ENCODE results near the gene OAS1. TPM values are rescaled to one million over a fixed set of nuclear protein-coding genes. Genes with fewer than 3 reads are reported as not detected.

Gene OAS1
- total RNA-seq, 1 donor = 0.86 TPM

DNA sequence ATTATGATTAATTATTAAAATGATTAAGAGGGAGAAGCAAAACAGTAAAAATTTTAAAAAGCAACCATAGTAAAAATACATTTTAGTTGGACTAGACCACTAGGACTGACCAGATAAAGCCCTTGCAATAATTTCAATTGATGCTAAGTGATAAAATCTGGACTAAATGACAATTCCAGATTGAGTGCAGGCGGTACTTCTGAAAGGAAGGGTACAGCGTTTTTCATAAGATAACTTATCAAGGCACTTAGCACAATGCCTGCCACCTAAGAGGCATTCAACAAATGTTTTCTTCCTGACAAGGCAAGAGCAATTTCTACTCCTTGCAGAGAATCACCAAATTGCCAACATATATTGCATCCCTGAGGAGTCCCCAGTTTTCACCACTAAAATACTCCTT lies 37.7 kb upstream of the OAS1 start:
- TF ChIP-seq, protein P1, sequence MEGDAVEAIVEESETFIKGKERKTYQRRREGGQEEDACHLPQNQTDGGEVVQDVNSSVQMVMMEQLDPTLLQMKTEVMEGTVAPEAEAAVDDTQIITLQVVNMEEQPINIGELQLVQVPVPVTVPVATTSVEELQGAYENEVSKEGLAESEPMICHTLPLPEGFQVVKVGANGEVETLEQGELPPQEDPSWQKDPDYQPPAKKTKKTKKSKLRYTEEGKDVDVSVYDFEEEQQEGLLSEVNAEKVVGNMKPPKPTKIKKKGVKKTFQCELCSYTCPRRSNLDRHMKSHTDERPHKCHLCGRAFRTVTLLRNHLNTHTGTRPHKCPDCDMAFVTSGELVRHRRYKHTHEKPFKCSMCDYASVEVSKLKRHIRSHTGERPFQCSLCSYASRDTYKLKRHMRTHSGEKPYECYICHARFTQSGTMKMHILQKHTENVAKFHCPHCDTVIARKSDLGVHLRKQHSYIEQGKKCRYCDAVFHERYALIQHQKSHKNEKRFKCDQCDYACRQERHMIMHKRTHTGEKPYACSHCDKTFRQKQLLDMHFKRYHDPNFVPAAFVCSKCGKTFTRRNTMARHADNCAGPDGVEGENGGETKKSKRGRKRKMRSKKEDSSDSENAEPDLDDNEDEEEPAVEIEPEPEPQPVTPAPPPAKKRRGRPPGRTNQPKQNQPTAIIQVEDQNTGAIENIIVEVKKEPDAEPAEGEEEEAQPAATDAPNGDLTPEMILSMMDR (IDR thresholded peaks at IDR 0.05; ENCODE audit: insufficient read depth, low read depth, low read length) = no peak
- H3K4me3 ChIP-seq (ENCODE audit: low read depth, low read length) = no peak overlapping the region
- no peak for DNase-seq (ENCODE audit: low read depth)

DNA sequence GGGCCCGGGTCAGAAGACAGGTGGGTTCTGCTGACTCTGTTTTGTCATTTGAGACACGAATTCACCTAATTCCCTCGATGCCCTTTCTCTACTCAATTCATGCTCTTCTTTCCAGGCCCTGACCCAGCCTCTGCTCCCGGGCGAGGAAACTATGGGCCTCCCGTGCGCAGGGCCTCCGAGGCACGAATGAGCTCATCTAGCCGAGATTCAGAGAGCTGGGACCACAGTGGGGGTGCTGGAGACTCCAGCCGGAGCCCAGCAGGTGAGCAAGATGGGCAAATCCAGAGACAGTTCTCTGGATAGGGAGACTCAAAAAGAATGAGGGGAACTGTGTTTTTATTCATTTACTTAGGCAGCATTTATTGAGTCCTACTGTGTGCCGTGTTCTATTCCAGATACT lies 37.0 kb upstream of the OAS1 start:
- DNase-seq (ENCODE audit: low read depth) = no peak
- TF ChIP-seq, protein P1 (IDR thresholded peaks at IDR 0.05; ENCODE audit: insufficient read depth, low read depth, low read length) = no peak

DNA sequence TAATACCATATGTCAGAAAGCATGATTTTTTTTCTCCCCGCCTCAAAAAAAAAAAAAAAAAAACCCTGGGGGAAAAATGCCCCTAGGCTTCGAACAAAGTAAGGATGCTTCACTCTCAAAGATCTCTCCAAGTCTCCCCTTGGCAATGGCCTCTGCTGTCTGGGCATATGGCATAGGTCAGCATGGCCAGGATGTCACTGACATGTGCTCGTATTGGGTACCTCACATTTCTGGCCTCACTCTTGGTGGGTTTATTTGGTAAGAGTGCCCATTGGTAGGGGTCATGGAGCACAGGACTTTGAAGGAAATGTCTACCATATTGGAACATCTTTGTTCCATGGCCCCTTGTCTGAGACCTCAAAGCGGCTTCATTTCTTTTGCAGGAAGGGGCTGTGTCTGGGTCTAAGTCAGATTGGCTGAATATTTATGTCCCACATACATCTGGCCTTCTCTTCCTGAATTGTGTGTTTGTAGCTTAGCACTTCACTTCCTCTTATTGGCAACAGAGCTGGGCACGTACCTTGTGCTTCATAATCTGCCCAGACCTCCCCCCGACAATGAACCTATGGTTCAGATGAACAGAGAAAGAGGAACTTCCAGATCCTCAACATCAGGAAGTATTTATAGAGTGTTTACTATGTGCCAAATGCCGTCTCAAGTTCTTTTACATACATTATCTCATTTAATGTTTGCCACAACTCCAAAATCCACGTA lies 36.3 kb upstream of the OAS1 start:
- no peak overlapping the region for H3K4me3 ChIP-seq (ENCODE audit: low read depth, low read length)
- TF ChIP-seq, protein P1 (IDR thresholded peaks at IDR 0.05; ENCODE audit: insufficient read depth, low read depth, low read length) = no peak
- DNase-seq (ENCODE audit: low read depth) = no peak

More for the DNA sequence above, 37.0 kb upstream of the OAS1 start:
- no peak overlapping the region for H3K4me3 ChIP-seq (ENCODE audit: low read depth, low read length)

DNA sequence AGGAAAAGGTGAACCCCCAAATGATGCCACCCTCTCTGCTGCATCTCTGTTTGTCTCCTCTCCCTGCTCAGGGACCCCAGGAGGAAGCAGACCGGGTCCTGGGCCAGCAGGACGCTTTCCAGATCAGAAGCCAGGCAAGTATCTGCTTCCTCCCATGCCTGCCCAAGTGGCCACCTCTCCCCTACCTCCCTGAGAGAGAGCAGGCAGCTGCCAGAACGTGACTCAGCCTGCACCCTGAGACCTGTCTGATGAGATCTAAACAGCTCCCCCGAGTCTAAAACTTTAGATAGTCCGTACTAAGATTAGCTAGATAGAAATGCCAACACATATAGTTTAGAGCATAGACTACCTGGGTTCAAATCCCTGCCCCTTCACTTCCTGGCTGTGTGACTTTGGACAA lies 31.2 kb upstream of the OAS1 start:
- no peak overlapping the region for H3K4me3 ChIP-seq (ENCODE audit: low read depth, low read length)
- TF ChIP-seq, protein P1 (IDR thresholded peaks at IDR 0.05; ENCODE audit: insufficient read depth, low read depth, low read length) = no peak
- DNase-seq (ENCODE audit: low read depth) = no peak

DNA sequence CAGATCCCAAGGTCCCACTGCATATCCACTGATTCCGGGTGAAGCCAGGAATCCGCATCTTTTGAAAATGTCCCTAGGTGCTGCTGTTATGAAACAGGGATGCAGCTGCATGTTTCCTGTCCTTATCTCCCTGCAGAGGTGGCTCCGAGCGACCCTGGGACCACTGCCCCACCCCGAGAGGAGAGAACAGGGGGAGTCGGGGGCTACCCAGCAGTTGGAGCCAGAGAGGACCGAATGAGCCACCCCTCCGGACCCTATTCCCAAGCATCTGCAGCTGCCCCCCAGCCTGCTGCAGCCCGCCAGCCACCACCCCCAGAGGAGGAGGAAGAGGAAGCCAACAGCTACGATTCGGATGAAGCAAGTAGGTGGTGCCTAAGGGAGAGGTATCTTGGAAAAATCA lies 30.3 kb upstream of the OAS1 start:
- no peak overlapping the region for H3K4me3 ChIP-seq (ENCODE audit: low read depth, low read length)

DNA sequence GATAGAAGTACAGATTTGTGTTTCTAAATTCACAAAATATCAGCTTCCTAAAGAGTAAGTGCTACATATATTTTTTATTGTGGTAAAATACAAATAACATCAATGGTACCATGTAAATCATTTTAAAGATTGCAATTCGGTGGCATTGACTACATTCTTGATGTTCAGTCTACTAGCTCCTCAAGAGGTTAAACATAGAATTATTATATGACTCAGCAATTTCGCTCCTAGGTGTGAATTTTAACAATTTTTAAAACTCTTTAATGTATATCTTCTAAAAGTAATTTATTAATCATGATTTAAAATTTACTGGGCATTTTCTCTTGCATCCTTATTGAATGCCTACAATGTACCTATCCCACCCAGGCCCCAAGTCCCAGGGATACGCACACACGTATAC lies 29.8 kb upstream of the OAS1 start:
- DNase-seq (ENCODE audit: low read depth) = no peak
- H3K4me3 ChIP-seq (ENCODE audit: low read depth, low read length) = no peak overlapping the region
- TF ChIP-seq, protein P1 (IDR thresholded peaks at IDR 0.05; ENCODE audit: insufficient read depth, low read depth, low read length) = no peak

More for the DNA sequence above, 30.3 kb upstream of the OAS1 start:
- no peak for DNase-seq (ENCODE audit: low read depth)
- TF ChIP-seq, protein P1 (IDR thresholded peaks at IDR 0.05; ENCODE audit: insufficient read depth, low read depth, low read length) = no peak

DNA sequence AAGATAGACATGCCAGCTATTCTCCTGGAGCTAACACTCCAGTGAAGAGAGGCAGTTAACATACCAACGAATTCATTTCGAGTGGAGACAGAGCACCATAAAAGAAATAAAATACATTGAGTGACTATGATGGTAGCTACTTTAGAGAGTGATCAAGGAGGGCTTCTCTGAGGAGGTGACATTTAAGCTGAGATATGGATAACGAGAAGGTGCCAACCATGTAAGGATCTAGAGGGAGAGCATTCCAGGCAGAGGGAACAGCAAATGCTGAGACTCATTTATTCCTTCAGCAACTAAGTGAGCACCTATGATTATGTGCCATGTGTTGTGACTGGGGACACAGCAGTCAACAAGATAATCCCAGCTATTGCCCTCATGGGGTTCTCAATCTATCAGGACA lies 28.3 kb upstream of the OAS1 start:
- H3K4me3 ChIP-seq (ENCODE audit: low read depth, low read length) = no peak overlapping the region
- TF ChIP-seq, protein P1 (IDR thresholded peaks at IDR 0.05; ENCODE audit: insufficient read depth, low read depth, low read length) = no peak
- no peak for DNase-seq (ENCODE audit: low read depth)
